OCI-LY3 (cell line): ENCODE measurements around the gene CERS6.

ENCODE experiments used
- H2AFZ ChIP-seq: fragments of 200-600, 300-600 bp; shearing (Covaris generic); 2 replicates; pipeline ENCODE4 v1.6.0; 2014; ENCODE audit warnings: antibody characterized with exemption, low read depth, low read length
- H3K27ac ChIP-seq: fragments of 200-600, 300-600 bp; sonication (generic); 2 replicates; pipeline ENCODE4 v1.5.1; 2014; ENCODE audit warnings: mild to moderate bottlenecking, low read length, moderate library complexity, mixed read lengths
- H3K27me3 ChIP-seq: fragments of 200-600, 300-600 bp; sonication (generic); 2 replicates; pipeline ENCODE4 v1.6.1; 2014; ENCODE audit warnings: low read depth, low read length, mixed read lengths
- H3K36me3 ChIP-seq: fragments of 200-600, 300-600 bp; sonication (generic); replicated peaks from 2 replicates; pipeline ENCODE3; 2014; ENCODE audit warnings: low read depth, low read length, mixed read lengths
- H3K4me1 ChIP-seq: fragments of 300-600, 200-600 bp; sonication (generic); 2 replicates; pipeline ENCODE4 v1.6.1; 2014; ENCODE audit warnings: low read length, mixed read lengths
- H3K4me2 ChIP-seq: fragments of 200-600, 300-600 bp; sonication (generic); 2 replicates; pipeline ENCODE4 v1.6.1; 2014; ENCODE audit warnings: low read length, mixed read lengths
- H3K4me3 ChIP-seq: fragments of 300-600, 200-600 bp; sonication (generic); 2 replicates; pipeline ENCODE4 v1.5.1; 2014; ENCODE audit warnings: antibody characterized with exemption, mild to moderate bottlenecking, low read length, moderate library complexity
- H3K79me2 ChIP-seq: fragments of 300-600, 200-600 bp; shearing (Covaris generic); 2 replicates; pipeline ENCODE4 v1.6.1; 2014; ENCODE audit warnings: mild to moderate bottlenecking, low read length, mixed read lengths
- H3K9ac ChIP-seq: fragments of 300-600, 200-600 bp; shearing (Covaris generic); 2 replicates; pipeline ENCODE4 v1.6.0; 2014; ENCODE audit warnings: mild to moderate bottlenecking, low read length, moderate library complexity
- H3K9me3 ChIP-seq: fragments of 200-600, 300-600 bp; shearing (Covaris generic); 2 replicates; pipeline ENCODE4 v1.6.1; 2014; ENCODE audit warnings: low read length, mixed read lengths; ENCODE audit not compliant: insufficient read depth
- H4K20me1 ChIP-seq: fragments of 200-600, 300-600 bp; sonication (generic); 2 replicates; pipeline ENCODE4 v1.6.1; 2016; ENCODE audit warnings: low read length, mixed read lengths; ENCODE audit not compliant: insufficient read depth
- CTCF ChIP-seq: fragments of 200-600, 300-600 bp; sonication (generic); IDR thresholded peaks from 2 replicates; pipeline ENCODE4 v1.5.1; 2014; ENCODE audit warnings: antibody characterized with exemption, low read length, low read depth
- EZH2phosphoT487 ChIP-seq: fragments of 200-600 bp; shearing (Covaris generic); IDR thresholded peaks from 2 replicates; pipeline ENCODE4 v1.6.1; 2018; ENCODE audit warnings: antibody characterized with exemption, mixed run types, low read depth

CERS6 gene

GRCh38 chr2:168462543-168463045 lies 6.5 kb downstream of the CERS6 start:
- no peak overlapping the region for H3K9ac ChIP-seq
- H3K4me1 ChIP-seq: peaks cover 30% of the 10 kb centered on the region
- H3K4me3 ChIP-seq: no peak overlapping the region
- no peak overlapping the region for H2AFZ ChIP-seq
- H3K36me3 ChIP-seq: no peaks in the 10 kb centered on the region
- H3K27me3 ChIP-seq: no peaks in the 10 kb centered on the region
- H3K27ac ChIP-seq: no peak overlapping the region
- TF ChIP-seq EZH2phosphoT487 (no peak), CTCF (no peak)
- H4K20me1 ChIP-seq: peaks cover 37% of the 10 kb centered on the region
- peaks cover 62% of the 10 kb centered on the region for H3K79me2 ChIP-seq
- no peak overlapping the region for H3K4me2 ChIP-seq
- H3K9me3 ChIP-seq: no peaks in the 10 kb centered on the region

GRCh38 chr2:168465594-168465993 lies 9.5 kb downstream of the CERS6 start:
- H3K9ac ChIP-seq: no peak overlapping the region
- H2AFZ ChIP-seq: no peak overlapping the region
- H3K36me3 ChIP-seq: no peaks in the 10 kb centered on the region
- H3K79me2 ChIP-seq: peaks cover 62% of the 10 kb centered on the region
- no peaks in the 10 kb centered on the region for H3K9me3 ChIP-seq
- H3K27me3 ChIP-seq: no peaks in the 10 kb centered on the region
- H3K4me2 ChIP-seq: no peak overlapping the region
- H3K4me3 ChIP-seq: no peak overlapping the region
- no peak overlapping the region for H3K27ac ChIP-seq
- H3K4me1 ChIP-seq: peaks cover 48% of the 10 kb centered on the region
- TF ChIP-seq CTCF (no peak), EZH2phosphoT487 (no peak)
- peaks cover 49% of the 10 kb centered on the region for H4K20me1 ChIP-seq

GRCh38 chr2:168466190-168466737 lies 10.2 kb downstream of the CERS6 start:
- Histone ChIP-seq H4K20me1 (peaks cover 55% of the 10 kb centered on the region), H3K79me2 (peaks cover 59% of the 10 kb centered on the region), H3K36me3 (no peaks in the 10 kb centered on the region), H3K4me3 (no peak overlapping the region), H3K27me3 (no peaks in the 10 kb centered on the region), H3K9me3 (no peaks in the 10 kb centered on the region), H3K9ac (no peak overlapping the region), H3K4me2 (peak overlapping the region; percentile 41; the same call in 1 of the 2 replicates), H3K27ac (no peak overlapping the region), H2AFZ (no peak overlapping the region), H3K4me1 (peaks cover 52% of the 10 kb centered on the region)
- TF ChIP-seq EZH2phosphoT487 (no peak), CTCF (no peak)

GRCh38 chr2:168466834-168467565 lies 10.9 kb downstream of the CERS6 start:
- Histone ChIP-seq H3K36me3 (no peaks in the 10 kb centered on the region), H3K9ac (no peak overlapping the region), H4K20me1 (peaks cover 62% of the 10 kb centered on the region), H3K4me1 (peaks cover 52% of the 10 kb centered on the region), H3K9me3 (no peaks in the 10 kb centered on the region), H3K27ac (no peak overlapping the region), H3K79me2 (peaks cover 64% of the 10 kb centered on the region), H3K4me3 (peak overlapping the region; percentile 1; the same call in 1 of the 2 replicates), H2AFZ (no peak overlapping the region), H3K27me3 (0 out of 2 replicates have a peak, but pooled peaks cover 2% of the 10 kb centered on the region), H3K4me2 (peak overlapping the region; percentile 41)
- TF ChIP-seq EZH2phosphoT487 (no peak), CTCF (no peak)
